ENCODE data around the gene DCTN2. TPM values are rescaled to one million over a fixed set of nuclear protein-coding genes. Genes with fewer than 3 reads are reported as not detected.

DCTN2 gene
- polyA plus RNA-seq, 2 of the 4 experiments (the other 2 are of a cell fraction) = 169 to 211 TPM

DNA sequence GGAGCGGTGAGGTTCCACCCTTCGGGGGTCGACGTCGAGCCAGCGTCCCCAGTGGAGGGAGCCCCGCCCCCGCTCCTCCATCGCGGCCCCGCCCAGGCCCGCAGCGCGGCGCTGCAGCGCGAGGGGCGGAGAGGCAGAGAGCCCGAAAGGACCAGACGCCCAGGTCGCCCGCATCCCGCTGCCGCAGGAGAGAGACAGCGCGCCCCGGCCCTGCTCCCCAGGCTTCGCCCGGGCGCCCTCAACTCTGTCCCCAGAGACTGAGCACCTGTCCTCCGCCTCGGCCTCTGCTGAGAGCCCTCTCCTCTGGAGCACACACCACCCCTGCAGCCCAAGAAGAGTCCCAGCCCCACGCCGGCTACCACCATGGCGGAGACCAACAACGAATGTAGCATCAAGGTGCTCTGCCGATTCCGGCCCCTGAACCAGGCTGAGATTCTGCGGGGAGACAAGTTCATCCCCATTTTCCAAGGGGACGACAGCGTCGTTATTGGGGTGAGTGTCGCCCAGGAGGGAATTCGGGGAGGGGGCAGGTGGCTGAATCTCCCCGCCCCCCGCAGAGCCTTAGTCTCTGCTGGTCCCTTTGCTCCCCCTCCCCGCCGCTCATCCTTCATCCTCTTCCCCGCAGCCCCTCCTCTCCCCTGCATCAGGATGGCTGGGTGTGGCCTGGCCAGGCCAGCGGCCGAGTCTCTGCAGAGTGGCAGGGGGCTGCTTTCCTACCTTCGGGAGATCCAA lies 3.1 kb upstream of the DCTN2 start, which contains the start of gene KIF5A:
TSS of gene KIF5A (plus strand) at position 136 of the 732 bp plus-strand sequence. CDS start at position 364, 228 bp downstream.
- TF ChIP-seq KDM5A (IDR thresholded peaks at IDR 0.05) = no peak
- TF ChIP-seq ZFP36 (IDR thresholded peaks at IDR 0.05; ENCODE audit: borderline replicate concordance, partially characterized antibody) = no peak
- TF ChIP-seq CBX8 (IDR thresholded peaks at IDR 0.05) = no peak
- no peak for TF ChIP-seq EHMT2 (IDR thresholded peaks at IDR 0.05; ENCODE audit: low read depth)
- no peak for TF ChIP-seq RARB (CRISPR knock-in tag; IDR thresholded peaks at IDR 0.05)
- no peak for TF ChIP-seq ESRRA (IDR thresholded peaks at IDR 0.05; ENCODE audit: borderline replicate concordance, low read length)
- TF ChIP-seq, protein P1, sequence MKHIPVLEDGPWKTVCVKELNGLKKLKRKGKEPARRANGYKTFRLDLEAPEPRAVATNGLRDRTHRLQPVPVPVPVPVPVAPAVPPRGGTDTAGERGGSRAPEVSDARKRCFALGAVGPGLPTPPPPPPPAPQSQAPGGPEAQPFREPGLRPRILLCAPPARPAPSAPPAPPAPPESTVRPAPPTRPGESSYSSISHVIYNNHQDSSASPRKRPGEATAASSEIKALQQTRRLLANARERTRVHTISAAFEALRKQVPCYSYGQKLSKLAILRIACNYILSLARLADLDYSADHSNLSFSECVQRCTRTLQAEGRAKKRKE (CRISPR knock-in tag; IDR thresholded peaks at IDR 0.05; ENCODE audit: low read depth) = no peak
- no peak for TF ChIP-seq HDAC2 (IDR thresholded peaks at IDR 0.05)
- TF ChIP-seq, protein P2, sequence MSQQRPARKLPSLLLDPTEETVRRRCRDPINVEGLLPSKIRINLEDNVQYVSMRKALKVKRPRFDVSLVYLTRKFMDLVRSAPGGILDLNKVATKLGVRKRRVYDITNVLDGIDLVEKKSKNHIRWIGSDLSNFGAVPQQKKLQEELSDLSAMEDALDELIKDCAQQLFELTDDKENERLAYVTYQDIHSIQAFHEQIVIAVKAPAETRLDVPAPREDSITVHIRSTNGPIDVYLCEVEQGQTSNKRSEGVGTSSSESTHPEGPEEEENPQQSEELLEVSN (IDR thresholded peaks at IDR 0.05; ENCODE audit: borderline replicate concordance, low read depth) = no peak
- TF ChIP-seq SMC3 (IDR thresholded peaks at IDR 0.05) = no peak
- TF ChIP-seq TP53 (CRISPR knock-in tag; IDR thresholded peaks at IDR 0.05) = no peak
- no peak for TF ChIP-seq RNF2 (IDR thresholded peaks at IDR 0.05; ENCODE audit: borderline replicate concordance, low read depth)
- no peak for TF ChIP-seq GATA3 (IDR thresholded peaks at IDR 0.05; ENCODE audit: borderline replicate concordance)
- peak in 1 of 2 experiments; percentile 69 for DNase-seq (ENCODE audit: low read depth in 1 of 2, low spot score in 1 of 2)
- CTCF ChIA-PET = no interaction called here
- Histone ChIP-seq H3K9me3 (no peaks in the 10 kb centered on the region), H3K4me3 (peak within 1 kb of the TSS; percentile 43), H3K4me2 (peak within 1 kb of the TSS; percentile 71), H3K4me1 (peaks cover 28% of the 10 kb centered on the region), H3K27ac (peak within 1 kb of the TSS; percentile 57 to 72; a peak in 5 of 6 replicates)
- whole genome bisulfite sequencing (ENCODE audit: missing lambda C conversion rate) = 49% methylated on average over 29 of the region's 52 CpGs
- FAIRE-seq = no peak
- peak; percentile 27 to 59; a peak in 3 of 6 replicates for ATAC-seq
- POLR2A ChIA-PET = no interaction called here

DNA sequence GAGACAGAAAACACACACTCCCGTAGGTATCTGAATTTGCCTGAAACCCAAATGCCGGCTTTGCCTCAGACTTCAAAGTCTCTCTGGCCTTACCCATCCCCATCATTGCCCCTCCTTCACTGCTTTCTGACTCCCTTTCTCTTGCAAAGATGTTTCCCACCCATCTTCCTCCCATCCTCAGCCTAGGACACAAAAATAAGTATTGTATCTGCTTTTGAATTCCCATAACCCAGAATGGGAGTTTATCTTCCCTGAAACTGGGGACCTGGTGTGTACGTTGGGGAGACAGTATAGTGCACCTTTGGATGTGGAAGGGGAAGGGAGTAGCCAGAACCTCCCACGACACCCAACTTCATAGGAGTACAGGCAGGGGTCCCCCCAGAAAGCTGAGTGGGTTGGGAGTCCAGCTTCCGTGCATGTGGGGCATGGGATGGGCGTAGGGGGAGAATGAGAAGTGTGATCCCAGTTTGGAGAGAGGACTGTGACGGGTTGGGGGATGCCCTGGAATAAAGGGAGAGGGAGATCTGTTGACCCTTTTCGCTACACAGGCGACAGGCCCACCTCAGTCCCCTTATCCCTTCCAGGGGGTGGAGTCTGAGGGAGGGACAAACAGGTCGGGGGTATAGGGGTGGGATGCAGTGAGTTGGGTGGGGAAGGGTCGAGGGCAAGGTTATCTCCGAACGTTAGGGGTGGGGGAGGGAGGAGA lies 2.4 kb upstream of the DCTN2 start:
- CTCF ChIA-PET = interaction anchor here (1.0 kb wide), 1 partner anchor 25 kb away, joined by 4 read pairs; no protein-coding TSS in a partner anchor
- DNase-seq (ENCODE audit: low read depth in 1 of 2, low spot score in 1 of 2) (no peak), FAIRE-seq (no peak), ATAC-seq (peak in 1 of 2 experiments; percentile 0; a peak in 1 of 6 replicates)
- TF ChIP-seq HOXB13 (CRISPR knock-in tag; IDR thresholded peaks at IDR 0.05; ENCODE audit: low read depth) (no peak), RNF2 (IDR thresholded peaks at IDR 0.05; ENCODE audit: borderline replicate concordance, low read depth) (no peak), MAZ (IDR thresholded peaks at IDR 0.05; ENCODE audit: borderline replicate concordance, low read depth, low read length) (no peak), FOSB (CRISPR knock-in tag; IDR thresholded peaks at IDR 0.05) (no peak), SMC3 (IDR thresholded peaks at IDR 0.05) (no peak), KDM5A (IDR thresholded peaks at IDR 0.05) (no peak), ZC3H11A (IDR thresholded peaks at IDR 0.05) (no peak), CBX8 (IDR thresholded peaks at IDR 0.05) (no peak), CEBPB (IDR thresholded peaks at IDR 0.05) (no peak), TP53 (CRISPR knock-in tag; IDR thresholded peaks at IDR 0.05) (no peak), GATA3 (IDR thresholded peaks at IDR 0.05; ENCODE audit: borderline replicate concordance) (no peak), EP300 (IDR thresholded peaks at IDR 0.05) (no peak), FOSL2 (IDR thresholded peaks at IDR 0.05) (no peak), FOSL2 (CRISPR knock-in tag; IDR thresholded peaks at IDR 0.05) (no peak)
- TF ChIP-seq, protein P3, sequence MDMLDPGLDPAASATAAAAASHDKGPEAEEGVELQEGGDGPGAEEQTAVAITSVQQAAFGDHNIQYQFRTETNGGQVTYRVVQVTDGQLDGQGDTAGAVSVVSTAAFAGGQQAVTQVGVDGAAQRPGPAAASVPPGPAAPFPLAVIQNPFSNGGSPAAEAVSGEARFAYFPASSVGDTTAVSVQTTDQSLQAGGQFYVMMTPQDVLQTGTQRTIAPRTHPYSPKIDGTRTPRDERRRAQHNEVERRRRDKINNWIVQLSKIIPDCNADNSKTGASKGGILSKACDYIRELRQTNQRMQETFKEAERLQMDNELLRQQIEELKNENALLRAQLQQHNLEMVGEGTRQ (IDR thresholded peaks at IDR 0.05) = no peak
- TF ChIP-seq, protein P4, sequence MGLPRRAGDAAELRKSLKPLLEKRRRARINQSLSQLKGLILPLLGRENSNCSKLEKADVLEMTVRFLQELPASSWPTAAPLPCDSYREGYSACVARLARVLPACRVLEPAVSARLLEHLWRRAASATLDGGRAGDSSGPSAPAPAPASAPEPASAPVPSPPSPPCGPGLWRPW (IDR thresholded peaks at IDR 0.05) = no peak
- Histone ChIP-seq H3K4me3 (peak overlapping the region; percentile 43), H3K4me1 (peaks cover 31% of the 10 kb centered on the region), H3K4me2 (peak overlapping the region; percentile 71), H3K27ac (peak overlapping the region; percentile 57 to 72; a peak in 5 of 6 replicates), H3K9me3 (no peaks in the 10 kb centered on the region)
- POLR2A ChIA-PET = no interaction called here
- WGBS (ENCODE audit: missing lambda C conversion rate) = 55% methylated on average over 10 of the region's 13 CpGs

Data from A549 (cell line).